Measurements from ENCODE around the gene PTGES2. TPM values are rescaled to one million over a fixed set of nuclear protein-coding genes. Genes with fewer than 3 reads are reported as not detected.

The PTGES2 gene
- total and polyA plus RNA-seq, 8 donors: 47.2 to 570 (median 74.9) TPM

- H3K4me1 ChIP-seq: peaks cover 53 to 99% (median 78%) of the 10 kb centered on the region in 4 donors
- WGBS, 5 donors: 8 to 23% (median 11%) methylated on average over 28 to 32 of the region's 32 CpGs
- no peaks in the 10 kb centered on the region for H3K9me3 ChIP-seq
- peak overlapping the region; percentile 81 to 97 (median 93) for H3K27ac ChIP-seq
- H3K4me3 ChIP-seq: peak overlapping the region; percentile 46 to 66 (median 49)
- DNase-seq: peak; percentile 97 to 98
- TF ChIP-seq EP300 (IDR thresholded peaks at IDR 0.05): peak; percentile 96
- peak in 2 of 4 donors; percentile 98 to 99 for TF ChIP-seq POLR2A (IDR thresholded peaks at IDR 0.05)
- TF ChIP-seq CTCF (IDR thresholded peaks at IDR 0.05): no peak
- peak; percentile 96 to 100 (median 98) for TF ChIP-seq POLR2AphosphoS5 (IDR thresholded peaks at IDR 0.05)
- H3K27me3 ChIP-seq: no peaks in the 10 kb centered on the region
- H3K36me3 ChIP-seq: peaks cover 28 to 30% (median 29%) of the 10 kb centered on the region in 4 donors
- intact Hi-C loops (cut with DNase I; ENCODE audit: low total_unique reads): no loop called here
Observed at GRCh38 chr9:128098297-128099230, 29.0 kb downstream of the PTGES2 start.

- DNase-seq: no peak
- H3K4me3 ChIP-seq: peak overlapping the region; percentile 46 to 66 (median 49)
- 54 to 59% (median 59%) methylated on average over 12 to 13 of the region's 13 CpGs for WGBS, 5 donors
- intact Hi-C loops (cut with DNase I; ENCODE audit: low total_unique reads): no loop called here
- peak overlapping the region; percentile 81 to 97 (median 93) for H3K27ac ChIP-seq
- peaks cover 19 to 22% (median 21%) of the 10 kb centered on the region in 4 donors for H3K36me3 ChIP-seq
- H3K4me1 ChIP-seq: peaks cover 57 to 99% (median 78%) of the 10 kb centered on the region in 4 donors
- no peaks in the 10 kb centered on the region for H3K9me3 ChIP-seq
- TF ChIP-seq EP300 (IDR thresholded peaks at IDR 0.05) (no peak), CTCF (IDR thresholded peaks at IDR 0.05) (no peak), POLR2AphosphoS5 (IDR thresholded peaks at IDR 0.05) (no peak), POLR2A (IDR thresholded peaks at IDR 0.05) (no peak)
- no peaks in the 10 kb centered on the region for H3K27me3 ChIP-seq
Observed at GRCh38 chr9:128097543-128098296, 29.8 kb downstream of the PTGES2 start.

GRCh38 chr9:128096616-128097536, 30.7 kb downstream of the PTGES2 start:
- H3K4me1 ChIP-seq: peaks cover 62 to 99% (median 79%) of the 10 kb centered on the region in 4 donors
- no peaks in the 10 kb centered on the region for H3K9me3 ChIP-seq
- H3K27ac ChIP-seq: peak overlapping the region; percentile 81 to 97 (median 93)
- 86 to 87% (median 86%) methylated on average over 19 of the region's 19 CpGs for WGBS, 5 donors
- no peak for DNase-seq
- no peak for TF ChIP-seq POLR2A (IDR thresholded peaks at IDR 0.05)
- no peak for TF ChIP-seq CTCF (IDR thresholded peaks at IDR 0.05)
- TF ChIP-seq POLR2AphosphoS5 (IDR thresholded peaks at IDR 0.05): no peak
- TF ChIP-seq EP300 (IDR thresholded peaks at IDR 0.05): no peak
- no peak overlapping the region for H3K4me3 ChIP-seq
- H3K27me3 ChIP-seq: no peaks in the 10 kb centered on the region
- intact Hi-C loops (cut with DNase I; ENCODE audit: low total_unique reads): no loop called here
- peaks cover 11 to 14% (median 12%) of the 10 kb centered on the region in 4 donors for H3K36me3 ChIP-seq
